A204.1 (cell line): ENCODE measurements around the gene COL8A1.

Experiments
- FAIRE-seq: peaks from 2 replicates; lab custom pipeline; 2012; peaks lifted over from hg19 to GRCh38; lab: Jason Lieb, UNC

The COL8A1 gene

GRCh38 chr3:99761415-99762165 lies 123.2 kb downstream of the COL8A1 start:
- FAIRE-seq = no peak

DNA sequence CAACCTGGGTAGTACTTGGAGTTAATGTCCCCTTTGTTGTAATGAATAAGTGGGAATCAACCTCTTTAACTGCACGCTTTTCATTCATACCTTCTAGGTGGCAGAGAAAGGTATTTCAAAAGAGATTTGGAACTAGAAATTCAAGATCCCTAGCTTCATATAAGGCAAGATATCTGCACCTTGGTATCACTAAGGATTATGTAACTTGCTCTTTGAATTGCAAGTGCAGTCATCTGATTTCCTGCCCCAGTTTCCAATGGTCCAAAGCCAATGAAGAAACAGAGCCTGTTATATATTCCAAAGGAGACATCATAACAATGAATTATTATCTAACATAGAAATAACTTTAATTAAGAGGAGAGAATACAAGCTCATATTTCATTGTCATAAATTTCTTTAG lies 124.5 kb downstream of the COL8A1 start:
- no peak for FAIRE-seq

GRCh38 chr3:99764377-99764776 lies 126.0 kb downstream of the COL8A1 start:
- FAIRE-seq = no peak

GRCh38 chr3:99765042-99765942 lies 126.9 kb downstream of the COL8A1 start:
- FAIRE-seq = no peak

DNA sequence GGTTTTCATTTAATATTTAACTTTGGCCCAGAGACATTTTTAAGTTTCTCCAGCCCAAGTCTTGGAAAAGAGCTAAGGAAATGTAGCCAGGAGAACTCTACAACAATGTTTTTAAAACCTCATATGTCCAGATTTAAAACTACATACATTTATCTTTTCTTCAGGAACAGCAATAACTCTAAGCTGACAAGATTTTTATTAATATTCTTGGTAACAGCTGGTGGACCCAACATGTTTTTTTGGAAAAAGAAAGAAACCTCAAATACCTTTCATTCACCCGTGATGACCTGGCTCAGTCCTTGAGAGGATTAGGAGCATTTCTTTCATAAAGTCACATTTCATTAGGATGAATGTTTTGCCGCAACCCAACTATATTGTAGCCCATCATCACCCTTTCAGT lies 128.9 kb downstream of the COL8A1 start:
- no peak for FAIRE-seq

- FAIRE-seq = no peak
Measured at GRCh38 chr3:99768126-99768525, 129.7 kb downstream of the COL8A1 start.

DNA sequence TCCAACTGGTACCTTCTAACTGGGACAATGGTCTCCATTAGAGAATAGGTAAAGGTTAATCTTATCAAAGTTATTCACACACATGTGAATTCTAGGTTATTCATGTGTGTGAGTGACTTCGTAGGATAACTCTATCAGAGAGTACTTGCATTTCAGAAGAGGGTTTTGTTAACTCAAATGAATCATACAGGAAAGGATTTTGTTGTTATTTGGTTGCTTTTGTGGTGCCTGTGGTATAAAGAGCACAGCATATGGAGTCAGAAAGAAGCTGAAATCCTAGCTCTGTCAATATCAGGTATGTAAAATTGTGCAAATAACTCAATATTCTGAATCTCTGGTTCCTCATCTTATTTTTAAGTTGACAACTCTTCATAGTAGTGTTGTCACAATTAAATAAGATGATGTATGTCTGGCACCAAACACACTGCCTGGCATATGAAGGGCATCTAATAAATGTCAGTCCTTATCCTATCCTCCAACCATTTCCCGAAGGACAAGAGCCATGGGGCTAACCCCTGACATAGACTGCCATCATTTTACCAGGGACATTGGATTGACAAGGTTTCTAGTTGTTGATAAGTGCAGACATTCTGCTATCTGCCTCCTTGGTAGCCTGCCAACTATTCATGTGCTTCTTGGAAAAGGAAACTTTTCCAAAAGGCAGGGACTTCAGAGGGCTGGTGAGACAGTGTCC lies 130.6 kb downstream of the COL8A1 start:
- FAIRE-seq = no peak

DNA sequence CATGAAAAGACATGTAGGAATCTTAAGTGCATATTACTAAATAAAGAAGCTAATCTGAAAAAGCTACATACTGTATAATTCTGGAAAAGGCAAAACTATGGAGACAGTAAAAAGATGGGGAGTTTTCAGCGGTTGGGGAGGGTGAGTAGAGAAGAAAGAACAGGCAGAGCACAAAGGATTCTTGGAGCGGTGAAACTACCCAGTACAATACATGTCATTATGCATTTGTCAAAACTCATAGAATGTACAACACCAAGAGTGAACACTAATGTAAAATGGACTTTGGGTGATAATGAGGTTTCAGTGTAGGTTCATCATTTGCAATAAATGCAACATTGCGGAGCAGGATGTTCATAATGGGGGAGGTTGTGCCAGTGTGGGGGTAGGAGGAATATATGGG lies 133.8 kb downstream of the COL8A1 start:
- no peak for FAIRE-seq

GRCh38 chr3:99772671-99773070 lies 134.3 kb downstream of the COL8A1 start:
- FAIRE-seq = no peak

- FAIRE-seq = no peak
Measured at GRCh38 chr3:99774467-99774866, 136.1 kb downstream of the COL8A1 start.

DNA sequence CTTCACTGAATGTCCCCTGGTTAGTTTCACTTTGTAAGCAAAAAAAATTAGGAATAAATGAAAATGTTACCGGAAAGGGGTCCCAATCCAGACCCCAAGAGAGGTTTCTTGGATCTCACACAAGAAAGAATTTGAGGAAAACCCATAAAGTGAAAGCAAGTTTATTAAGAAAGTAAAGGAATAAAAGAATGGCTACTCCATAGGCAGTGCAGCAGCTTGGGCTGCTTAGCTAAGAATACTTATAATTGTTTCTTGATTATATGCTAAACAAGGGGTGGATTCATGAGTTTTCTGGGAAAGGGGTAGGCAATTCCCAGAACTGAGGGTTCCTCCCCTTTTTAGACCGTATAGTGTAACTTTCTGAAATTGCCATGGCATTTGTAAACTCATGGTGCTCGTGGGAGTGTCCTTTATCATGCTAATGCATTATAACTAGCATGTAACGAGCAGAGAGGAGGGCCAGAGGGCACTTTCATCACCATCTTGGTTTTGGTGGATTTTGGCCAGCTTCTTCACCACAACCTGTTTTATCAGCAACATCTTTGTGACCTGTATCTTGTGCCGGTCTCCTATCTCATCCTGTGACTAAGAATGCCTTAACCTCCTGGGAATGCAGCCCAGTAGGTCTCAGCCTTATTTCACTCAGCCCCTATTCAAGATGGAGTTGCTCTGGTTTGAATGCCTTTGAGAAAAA lies 138.3 kb downstream of the COL8A1 start:
- FAIRE-seq = no peak

DNA sequence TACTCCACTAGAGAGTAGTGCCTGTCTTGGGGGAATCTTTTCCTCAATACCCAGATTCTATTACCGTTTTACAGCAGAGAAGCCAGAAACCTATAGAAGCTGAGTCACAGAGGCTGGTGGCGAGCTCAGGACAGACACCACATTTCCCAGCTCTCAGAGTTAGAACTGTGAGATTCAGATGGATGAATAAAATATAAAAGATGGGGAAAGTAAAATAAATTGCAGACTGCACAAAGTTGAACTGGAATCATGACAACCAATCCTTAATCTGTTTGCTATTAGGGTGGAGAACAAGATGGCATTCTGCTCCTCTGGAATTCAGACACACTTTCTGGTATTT lies 138.8 kb downstream of the COL8A1 start:
- FAIRE-seq = no peak

- FAIRE-seq = no peak
Measured at GRCh38 chr3:99777708-99778107, 139.3 kb downstream of the COL8A1 start.

- no peak for FAIRE-seq
Measured at GRCh38 chr3:99780749-99781148, 142.4 kb downstream of the COL8A1 start.

DNA sequence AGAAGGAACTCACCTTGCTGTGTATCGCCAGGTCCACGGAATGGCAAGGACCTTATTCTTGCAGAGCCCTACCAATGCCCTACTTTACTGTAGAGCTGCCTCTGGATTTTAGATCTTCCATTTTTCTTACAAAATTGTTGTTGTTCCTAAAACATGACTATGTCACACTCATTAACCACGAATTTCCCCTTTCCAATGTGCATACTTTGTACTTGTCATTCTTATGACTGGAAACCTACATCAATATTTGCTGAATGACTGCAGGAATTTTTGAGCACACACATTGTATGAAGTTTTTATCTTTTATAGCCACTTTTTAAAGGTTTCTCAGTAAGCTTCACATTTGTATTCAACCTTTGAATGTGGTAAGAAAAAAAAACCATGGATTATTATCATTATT lies 143.4 kb downstream of the COL8A1 start:
- no peak for FAIRE-seq

DNA sequence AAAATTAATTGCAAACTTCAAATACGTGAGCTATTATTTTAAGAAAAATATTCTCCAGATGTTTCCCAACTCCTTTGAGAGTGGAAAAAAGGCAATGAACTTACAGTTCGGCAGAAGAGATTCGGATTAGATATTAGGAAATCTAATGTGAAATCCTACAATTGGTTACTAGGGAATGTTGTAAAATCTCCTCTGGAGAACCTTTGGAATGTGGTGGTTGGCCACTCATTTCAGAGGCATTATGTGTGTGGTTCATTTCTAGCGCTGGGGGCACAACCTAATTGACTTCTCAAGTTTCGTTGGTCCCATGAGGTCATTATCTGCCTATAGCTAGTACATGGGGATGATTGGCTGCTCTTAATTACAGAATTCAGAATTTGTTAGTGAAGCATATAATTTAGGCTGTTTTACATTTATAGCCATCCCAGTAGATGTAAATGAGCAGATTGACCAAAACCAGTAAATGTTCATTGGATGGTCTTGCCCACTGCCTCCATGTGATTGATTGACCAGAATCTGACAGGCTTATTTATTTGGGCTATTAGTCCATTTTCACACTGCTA lies 144.7 kb downstream of the COL8A1 start:
- FAIRE-seq = no peak

- FAIRE-seq = no peak
Measured at GRCh38 chr3:99789011-99789721, 150.8 kb downstream of the COL8A1 start.

GRCh38 chr3:99794485-99794884 lies 156.1 kb downstream of the COL8A1 start:
- no peak for FAIRE-seq

DNA sequence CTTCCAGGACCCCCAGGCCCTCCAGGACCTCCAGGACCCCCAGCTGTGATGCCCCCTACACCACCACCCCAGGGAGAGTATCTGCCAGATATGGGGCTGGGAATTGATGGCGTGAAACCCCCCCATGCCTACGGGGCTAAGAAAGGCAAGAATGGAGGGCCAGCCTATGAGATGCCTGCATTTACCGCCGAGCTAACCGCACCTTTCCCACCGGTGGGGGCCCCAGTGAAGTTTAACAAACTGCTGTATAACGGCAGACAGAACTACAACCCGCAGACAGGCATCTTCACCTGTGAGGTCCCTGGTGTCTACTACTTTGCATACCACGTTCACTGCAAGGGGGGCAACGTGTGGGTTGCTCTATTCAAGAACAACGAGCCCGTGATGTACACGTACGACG lies 157.2 kb downstream of the COL8A1 start:
- FAIRE-seq = no peak

DNA sequence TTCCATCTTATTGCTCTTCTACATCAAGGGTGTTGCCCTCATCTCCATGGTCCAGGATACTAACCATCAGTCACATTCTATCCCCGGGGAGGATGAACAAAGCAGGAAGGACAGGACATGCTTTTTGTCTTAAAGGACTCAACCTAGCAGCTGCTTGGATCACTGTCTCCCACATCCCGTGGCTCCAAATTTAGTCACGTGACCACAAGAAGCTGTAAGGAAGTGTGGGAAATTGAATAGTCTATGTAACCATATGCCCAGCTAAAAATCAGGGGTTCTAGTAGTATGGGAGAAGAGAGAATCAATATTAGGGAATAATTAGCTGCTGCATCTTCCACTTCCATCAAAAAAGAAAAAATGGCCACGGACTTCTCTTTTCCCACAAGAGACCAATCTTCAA lies 161.0 kb downstream of the COL8A1 start:
- FAIRE-seq = no peak

DNA sequence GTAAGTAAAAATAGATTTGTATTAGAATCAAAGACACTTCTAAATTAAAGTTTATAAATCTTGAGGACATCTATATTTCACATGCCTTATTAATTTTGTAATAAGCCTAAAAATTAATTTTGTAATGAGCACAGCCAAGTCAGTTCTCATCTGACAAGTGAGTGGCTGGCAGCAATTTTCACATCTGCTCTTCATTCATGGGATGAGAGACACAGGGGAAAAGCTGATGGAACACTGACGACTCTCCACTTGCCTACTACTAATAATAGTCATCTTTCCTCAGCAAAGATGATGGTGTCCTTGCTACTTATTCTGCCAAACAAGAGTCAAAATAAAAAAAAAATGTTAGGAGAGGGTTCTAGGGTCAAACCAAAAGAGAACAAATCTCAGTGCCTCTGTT lies 164.9 kb downstream of the COL8A1 start:
- no peak for FAIRE-seq

DNA sequence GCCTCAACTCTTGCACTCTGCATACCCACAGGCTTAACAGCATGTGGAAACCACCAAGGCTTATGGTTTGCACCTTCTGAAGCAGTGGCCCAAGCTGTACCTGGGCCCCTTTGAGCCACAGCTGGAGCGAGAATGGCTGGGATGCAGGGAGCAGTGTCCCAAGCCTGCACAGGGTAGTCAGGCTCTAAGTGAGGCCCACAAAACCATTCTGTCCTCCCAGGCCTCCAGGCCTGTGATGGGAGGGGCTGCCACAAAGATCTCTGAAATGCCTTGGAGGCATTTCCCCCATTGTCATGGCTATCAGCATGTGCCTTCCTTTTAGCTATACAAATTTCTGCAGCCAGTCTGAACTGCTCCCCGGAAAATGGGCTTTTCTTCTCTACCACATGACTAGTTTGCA lies 166.8 kb downstream of the COL8A1 start:
- FAIRE-seq = no peak
